Posterior vena cava (tissue), 2 donors: Measurements from ENCODE around the gene TSPAN32. TPM values are rescaled to one million over a fixed set of nuclear protein-coding genes. Genes with fewer than 3 reads are reported as not detected.

Experiments used
- DNase-seq: peaks from one replicate; pipeline ENCODE4 v3.0.0-alpha.2; 2020; ENCODE audit warnings: low spot score
- intact Hi-C, 2 donors: fragments of 100-400 bp; cut with DNase I; formaldehyde crosslinking; loops; one replicate each; pipeline versions ENCODE4 v1.14.1 to v1.14.2; 2022 to 2023
- total RNA-seq, 2 donors: library from RNA; stranded (reverse); fragmentation: NEBNext Ultra II Directional; extraction: Animal tissue kit (Norgen Biotek cat#: 25700); gene quantifications; one replicate each; pipeline ENCODE4 v1.2.1, GENCODE V29; 2021
- donor health status: DM: yes; HTN: yes; CAD: no.
- donor health status: DM: yes; HTN: yes; CAD: no.

The TSPAN32 gene
- total RNA-seq, 2 donors from 2014 or later: 0.76 to 3.6 TPM

GRCh38 chr11:2265854-2266585, 35.8 kb upstream of the TSPAN32 start:
- intact Hi-C loops: no loop called here
- DNase-seq: no peak

GRCh38 chr11:2266586-2267305, 35.1 kb upstream of the TSPAN32 start:
- intact Hi-C loops: no loop called here
- DNase-seq: no peak

- intact Hi-C loops: no loop called here
- DNase-seq: peak; percentile 77
Measured at GRCh38 chr11:2267306-2267850, 34.4 kb upstream of the TSPAN32 start.

- no peak for DNase-seq
- intact Hi-C loops: no loop called here
Measured at GRCh38 chr11:2267851-2268728, 33.7 kb upstream of the TSPAN32 start.

- DNase-seq: peak; percentile 87
Measured at GRCh38 chr11:2268729-2269600, 32.8 kb upstream of the TSPAN32 start.

GRCh38 chr11:2269601-2270321, 32.1 kb upstream of the TSPAN32 start:
- intact Hi-C loops: no loop called here
- peak; percentile 84 for DNase-seq

More at GRCh38 chr11:2268729-2269600, 32.8 kb upstream of the TSPAN32 start:
- intact Hi-C loops: no loop called here

GRCh38 chr11:2270322-2271076, 31.3 kb upstream of the TSPAN32 start, which contains the start of gene ASCL2:
ASCL2 (minus strand) TSS chr11:2270588; CDS start chr11:2270332, 256 bp downstream.
- peak; percentile 78 for DNase-seq
- intact Hi-C loops: no loop called here

GRCh38 chr11:2271077-2271326, 30.8 kb upstream of the TSPAN32 start:
- intact Hi-C loops: no loop called here
- DNase-seq: peak; percentile 87

- no peak for DNase-seq
- intact Hi-C loops: no loop called here
Measured at GRCh38 chr11:2271327-2272227, 30.2 kb upstream of the TSPAN32 start.

GRCh38 chr11:2272228-2272945, 29.4 kb upstream of the TSPAN32 start:
- intact Hi-C loops: no loop called here
- DNase-seq: peak; percentile 44

GRCh38 chr11:2272946-2273280, 28.9 kb upstream of the TSPAN32 start:
- intact Hi-C loops: no loop called here
- DNase-seq: peak; percentile 67

GRCh38 chr11:2273311-2273710, 28.5 kb upstream of the TSPAN32 start:
- no peak for DNase-seq
- intact Hi-C loops: no loop called here

- intact Hi-C loops: no loop called here
- DNase-seq: peak; percentile 51
Measured at GRCh38 chr11:2273771-2274170, 28.0 kb upstream of the TSPAN32 start.

- intact Hi-C loops: no loop called here
Measured at GRCh38 chr11:2275334-2276279, 26.2 kb upstream of the TSPAN32 start.

More at GRCh38 chr11:2275334-2276279, 26.2 kb upstream of the TSPAN32 start:
- peak; percentile 53 for DNase-seq
